ENCODE results near the gene GPR87. TPM values are rescaled to one million over a fixed set of nuclear protein-coding genes. Genes with fewer than 3 reads are reported as not detected.

Gene GPR87
- not detected for total RNA-seq
- polyA plus RNA-seq, result not detected
- long read RNA-seq, donor 1, result 0 reads
- long read RNA-seq, donor 2, result 0 reads
- long read RNA-seq, donor 3, result 0 reads
- long read RNA-seq, donor 4, result 0 reads
- long read RNA-seq, donor 5, result 0 reads
- long read RNA-seq, donor 6, result 0 reads
- long read RNA-seq, donor 7, result 0 reads
- long read RNA-seq, donor 8, result 0 reads
- long read RNA-seq, donor 9, result 0 reads
- long read RNA-seq, donor 10, result 0 reads

GRCh38 chr3:151316267-151316991, at the start of gene GPR87:
Gene GPR87 (minus strand): TSS chr3:151316820. CDS start chr3:151300100, 16,720 bp downstream.
- Histone ChIP-seq H3K27me3 (no peaks in the 10 kb centered on the region), H3K36me3 (replicated peaks in 1 of 2) (no peaks in the 10 kb centered on the region), H3K4me3 (no peak within 1 kb of the TSS), H3K4me1 (replicated peaks in 1 of 2) (peaks cover 8 to 22% of the 10 kb centered on the region in 2 donors), H3K27ac (no peak within 1 kb of the TSS), H3K9me3 (replicated peaks in 1 of 3) (no peaks in the 10 kb centered on the region)
- DNase-seq, result no peak
- TF ChIP-seq CTCF (IDR thresholded peaks at IDR 0.05) (no peak), POLR2A (IDR thresholded peaks at IDR 0.05) (no peak)
- 72 to 77% (median 75%) methylated on average over 7 of the region's 7 CpGs for WGBS, 4 donors
- intact Hi-C loops (cut with DNase I), result no loop called here

- no peaks in the 10 kb centered on the region for H3K4me1 ChIP-seq (replicated peaks in 1 of 2)
- DNase-seq, result no peak
- no peak overlapping the region for H3K27ac ChIP-seq
- TF ChIP-seq CTCF (IDR thresholded peaks at IDR 0.05) (no peak), POLR2A (IDR thresholded peaks at IDR 0.05) (no peak)
- WGBS, 4 donors, result 62 to 80% (median 70%) methylated on average over 3 of the region's 3 CpGs
- no peaks in the 10 kb centered on the region for H3K9me3 ChIP-seq (replicated peaks in 1 of 3)
- H3K36me3 ChIP-seq (replicated peaks in 1 of 2), result no peaks in the 10 kb centered on the region
- no peak overlapping the region for H3K4me3 ChIP-seq
- intact Hi-C loops (cut with DNase I), result no loop called here
- no peaks in the 10 kb centered on the region for H3K27me3 ChIP-seq
These were observed 46.1 kb upstream of the GPR87 start for GRCh38 chr3:151362751-151363174.

GRCh38 chr3:151357463-151357850, 40.8 kb upstream of the GPR87 start:
- Histone ChIP-seq H3K27ac (no peak overlapping the region), H3K4me1 (replicated peaks in 1 of 2) (no peaks in the 10 kb centered on the region), H3K4me3 (no peak overlapping the region), H3K36me3 (replicated peaks in 1 of 2) (no peaks in the 10 kb centered on the region), H3K9me3 (replicated peaks in 1 of 3) (no peaks in the 10 kb centered on the region), H3K27me3 (no peaks in the 10 kb centered on the region)
- intact Hi-C loops (cut with DNase I), result no loop called here
- WGBS, 4 donors, result 60 to 77% (median 71%) methylated on average over 2 of the region's 2 CpGs
- DNase-seq, result no peak
- TF ChIP-seq CTCF (IDR thresholded peaks at IDR 0.05), result no peak

- Histone ChIP-seq H3K36me3 (replicated peaks in 1 of 2) (no peaks in the 10 kb centered on the region), H3K27ac (no peak overlapping the region), H3K27me3 (no peaks in the 10 kb centered on the region), H3K4me1 (replicated peaks in 1 of 2) (no peaks in the 10 kb centered on the region), H3K4me3 (no peak overlapping the region), H3K9me3 (replicated peaks in 1 of 3) (no peaks in the 10 kb centered on the region)
- intact Hi-C loops (cut with DNase I), result no loop called here
- TF ChIP-seq POLR2A (IDR thresholded peaks at IDR 0.05), result no peak
- no peak for TF ChIP-seq CTCF (IDR thresholded peaks at IDR 0.05)
- DNase-seq, result peak in 1 of 7 donors; percentile 2
- 47 to 55% (median 51%) methylated on average over 2 of the region's 2 CpGs for WGBS, 4 donors
These were observed 40.3 kb upstream of the GPR87 start for GRCh38 chr3:151356794-151357462.

Measured in adrenal gland (tissue), 19 donors.